SK-N-SH (cell line): ENCODE results near the gene TJP3. TPM values are rescaled to one million over a fixed set of nuclear protein-coding genes. Genes with fewer than 3 reads are reported as not detected.

Source experiments
- CTCF ChIA-PET: fragments of 300-600, 350-600 bp; formaldehyde crosslinking; extraction: SDS; loops from one replicate; lab custom pipeline; 2021; lab: Yijun Ruan, JAX
- POLR2A ChIA-PET: fragments of 350-600 bp; sonication (Branson Sonifier 250); formaldehyde crosslinking; extraction: SDS; loops from one replicate; lab custom pipeline; 2020; ENCODE audit warnings: antibody characterized with exemption, inconsistent platforms; lab: Yijun Ruan, JAX
- DNase-seq: peaks from one replicate; pipeline ENCODE4 v3.0.0; 2012
- H2AFZ ChIP-seq: fragments of 200-600 bp; sonication (generic); 2 replicates; pipeline ENCODE4 v1.8.1; 2016; ENCODE audit warnings: antibody characterized with exemption, mild to moderate bottlenecking, low read depth
- H3F3A ChIP-seq: fragments of 200-600 bp; sonication (generic); replicated peaks from 2 replicates; pipeline ENCODE3; 2016; ENCODE audit warnings: antibody characterized with exemption, mild to moderate bottlenecking; ENCODE audit not compliant: insufficient read depth
- H3K27ac ChIP-seq, 2 experiments: fragments of 200-500 bp in 1 of 2; fragments of 200-600 bp in 1 of 2; sonication (Bioruptor generic) in 1 of 2; sonication (generic), shearing (Covaris generic) in 1 of 2; 2 replicates each; pipeline versions ENCODE4 v1.5.1 to v1.6.1; 2014 to 2016; ENCODE audit warnings: low read depth in 2 of 2, inconsistent platforms in 1 of 2, low read length in 1 of 2, mild to moderate bottlenecking in 1 of 2, mixed read lengths in 1 of 2
- H3K27me3 ChIP-seq: fragments of 200-600 bp; sonication (generic), shearing (Covaris generic); 2 replicates; pipeline ENCODE4 v1.6.1; 2016; ENCODE audit warnings: mixed run types; ENCODE audit not compliant: insufficient read depth
- H3K36me3 ChIP-seq, 2 experiments: fragments of 200-500 bp in 1 of 2; fragments of 200-600 bp in 1 of 2; sonication (Bioruptor generic) in 1 of 2; sonication (generic) in 1 of 2; replicated peaks in 1 of 2; 2 replicates each; pipeline versions ENCODE3 to v1.5.1; 2014 to 2016; ENCODE audit warnings: low read length in 1 of 2, mild to moderate bottlenecking in 1 of 2; ENCODE audit not compliant: insufficient read depth in 2 of 2, control insufficient read depth in 1 of 2
- H3K4me1 ChIP-seq, 2 experiments: fragments of 200-500 bp in 1 of 2; fragments of 200-600 bp in 1 of 2; sonication (Bioruptor generic) in 1 of 2; sonication (generic), shearing (Covaris generic) in 1 of 2; 2 replicates each; pipeline versions ENCODE4 v1.5.1 to v1.6.1; 2014 to 2016; ENCODE audit warnings: low read depth in 1 of 2, low read length in 1 of 2, mixed run types in 1 of 2; ENCODE audit not compliant: insufficient read depth in 2 of 2, control insufficient read depth in 1 of 2
- H3K4me2 ChIP-seq: fragments of 200-600 bp; sonication (generic), shearing (Covaris generic); 2 replicates; pipeline ENCODE4 v1.6.1; 2017; ENCODE audit warnings: mixed run types
- H3K4me3 ChIP-seq, 2 experiments: fragments of 200-500 bp in 1 of 2; fragments of 200-600 bp in 1 of 2; sonication (Bioruptor generic) in 1 of 2; sonication (generic), shearing (Covaris generic) in 1 of 2; 2 replicates each; pipeline versions ENCODE4 v1.5.1 to v1.8.1; 2014 to 2016; ENCODE audit warnings: low read depth in 2 of 2, inconsistent platforms in 1 of 2, low read length in 1 of 2, mild to moderate bottlenecking in 1 of 2, mixed read lengths in 1 of 2, moderate library complexity in 1 of 2
- H3K79me2 ChIP-seq: fragments of 200-600 bp; sonication (generic); 2 replicates; pipeline ENCODE4 v1.8.1; 2017; ENCODE audit warnings: mild to moderate bottlenecking; ENCODE audit not compliant: insufficient read depth
- H3K9ac ChIP-seq: fragments of 200-600 bp; sonication (generic); 2 replicates; pipeline ENCODE4 v1.6.1; 2017; ENCODE audit warnings: mixed run types
- H3K9me2 ChIP-seq: fragments of 200-600 bp; sonication (generic); 2 replicates; pipeline ENCODE4 v1.6.1; 2017; ENCODE audit warnings: mixed run types
- H3K9me3 ChIP-seq: fragments of 200-600 bp; sonication (generic); 2 replicates; pipeline ENCODE4 v1.6.1; 2017; ENCODE audit warnings: mixed run types, mild to moderate bottlenecking, moderate library complexity
- H4K20me1 ChIP-seq: fragments of 200-600 bp; sonication (generic); 2 replicates; pipeline ENCODE4 v1.6.1; 2017; ENCODE audit warnings: mild to moderate bottlenecking, mixed run types; ENCODE audit not compliant: insufficient read depth
- CHD2 ChIP-seq: fragments of 150-350 bp; IDR thresholded peaks from 2 replicates; pipeline ENCODE4 v1.6.1; 2018; ENCODE audit warnings: low read length; ENCODE audit not compliant: partially characterized antibody
- CTCF ChIP-seq: fragments of 200-600 bp; sonication (generic); IDR thresholded peaks from 2 replicates; pipeline ENCODE4 v1.6.1; 2017; ENCODE audit warnings: antibody characterized with exemption, mild to moderate bottlenecking, moderate library complexity
- FOXJ3 ChIP-seq: sonication (generic); formaldehyde crosslinking; IDR thresholded peaks from 2 replicates; pipeline ENCODE4 v1.5.1; 2020; ENCODE audit warnings: mild to moderate bottlenecking, missing genetic modification reagents
- FOXM1 ChIP-seq: IDR thresholded peaks from 2 replicates; pipeline ENCODE4 v1.4.0; 2012; ENCODE audit warnings: low read depth, mild to moderate bottlenecking
- GABPA ChIP-seq: IDR thresholded peaks from 2 replicates; pipeline ENCODE4 v1.4.0; 2012; ENCODE audit warnings: low read depth, mild to moderate bottlenecking
- MAX ChIP-seq: IDR thresholded peaks from 2 replicates; pipeline ENCODE4 v1.4.0; 2012; ENCODE audit warnings: low read depth
- MXI1 ChIP-seq: IDR thresholded peaks from 2 replicates; pipeline ENCODE4 v1.6.1; 2012; ENCODE audit warnings: mild to moderate bottlenecking, low read depth, low read length, improper control_type of control experiment
- NFIC ChIP-seq: IDR thresholded peaks from 2 replicates; pipeline ENCODE4 v1.4.0; 2012; ENCODE audit warnings: borderline replicate concordance
- PBX3 ChIP-seq: IDR thresholded peaks from 2 replicates; pipeline ENCODE4; 2012
- RAD21 ChIP-seq: IDR thresholded peaks from 2 replicates; pipeline ENCODE4 v1.6.1; 2012; ENCODE audit warnings: mild to moderate bottlenecking, low read length
- RFX5 ChIP-seq: IDR thresholded peaks from 2 replicates; pipeline ENCODE4 v1.6.1; 2012; ENCODE audit warnings: mild to moderate bottlenecking, improper control_type of control experiment, low read length
- SIN3A ChIP-seq: IDR thresholded peaks from 2 replicates; pipeline ENCODE4 v1.6.1; 2012; ENCODE audit warnings: low read depth, mild to moderate bottlenecking, low read length, moderate library complexity, borderline replicate concordance
- USF1 ChIP-seq: IDR thresholded peaks from 2 replicates; pipeline ENCODE4 v1.4.0; 2012; ENCODE audit warnings: low read depth, borderline replicate concordance
- YY1 ChIP-seq: IDR thresholded peaks from 2 replicates; pipeline ENCODE4 v1.4.0; 2012; ENCODE audit warnings: low read depth, mild to moderate bottlenecking
- WGBS: methylation state at CpG from one replicate; pipeline ENCODE4 v1.1.6; 2017; ENCODE audit warnings: low lambda C conversion rate; 5-methylcytosine and 5-hydroxymethylcytosine counted together
- polyA plus RNA-seq, 3 experiments: library from polyadenylated mRNA; depleted of rRNA; stranded (reverse); fragments of >200 nt; gene quantifications; 2 replicates each; pipeline ENCODE4 v1.2.3, GENCODE V29; 2012

Gene TJP3
- polyA plus RNA-seq, 1 of the 3 experiments (the other 2 are of a cell fraction): 0.36 TPM

GRCh38 chr19:3698974-3699740, 9.0 kb upstream of the TJP3 start:
- Histone ChIP-seq H3K9ac (peak overlapping the region; percentile 72), H3F3A (peaks cover 6% of the 10 kb centered on the region), H3K9me3 (no peaks in the 10 kb centered on the region), H3K9me2 (no peaks in the 10 kb centered on the region), H3K4me3 (peak overlapping the region; percentile 83 to 88), H2AFZ (no peak overlapping the region)
- ChIA-PET POLR2A (no interaction called here), CTCF (interaction anchor here (0.7 to 3.0 kb wide), 10 partner anchors 9 to 394 kb away, joined by 3 to 39 read pairs (median 4); partner anchors contain the start of gene TJP3)
- TF ChIP-seq USF1 (no peak), SIN3A (peak; percentile 46; the same call in 1 of the 2 replicates), GABPA (no peak), YY1 (no peak), MXI1 (0 out of 2 replicates have a peak, but pooled peaks have one; percentile 13), PBX3 (no peak), CTCF (no peak), MAX (peak; percentile 13; the same call in 1 of the 2 replicates), FOXJ3 (no peak), NFIC (no peak), RFX5 (no peak), FOXM1 (no peak), CHD2 (no peak), RAD21 (no peak)
- TF ChIP-seq, all 33 proteins: peak for 3
- H3K79me2 ChIP-seq: peaks cover 52% of the 10 kb centered on the region
- H3K27ac ChIP-seq: peak overlapping the region; percentile 24 to 64; a peak in 3 of 4 replicates
- WGBS: 6% methylated on average over 15 of the region's 34 CpGs
- peak; percentile 80 for DNase-seq
- no peaks in the 10 kb centered on the region for H3K27me3 ChIP-seq
- no peaks in the 10 kb centered on the region for H3K36me3 ChIP-seq
- peaks cover 38% of the 10 kb centered on the region for H4K20me1 ChIP-seq
- H3K4me1 ChIP-seq: peaks cover 0 to 14% of the 10 kb centered on the region in 2 experiments; a peak in 1 of 4 replicates
- H3K4me2 ChIP-seq: peak overlapping the region; percentile 100
